Panc1 (cell line): Measurements from ENCODE around the gene HES7. TPM values are rescaled to one million over a fixed set of nuclear protein-coding genes. Genes with fewer than 3 reads are reported as not detected.

Experiments used
- ATAC-seq: fragments of 200-7000 bp; cut with Tn5 transposase; 2 replicates; pipeline ENCODE4 v1.9.1; 2020; ENCODE audit warnings: mild to moderate bottlenecking, moderate library complexity
- BruUV-seq: library from RNA; stranded (reverse); fragments of 400-500 nt; replicated peaks from 2 replicates; lab custom pipeline; 2021; lab: Mats Ljungman, UMichigan
- CTCF ChIA-PET: fragments of 300-600 bp; sonication (Branson Sonifier 250); formaldehyde crosslinking; loops from one replicate; lab custom pipeline; 2022; ENCODE audit warnings: antibody characterized with exemption; lab: Charles Lee
- POLR2A ChIA-PET: fragments of 300-600 bp; sonication (Branson Sonifier 250); formaldehyde crosslinking; loops from one replicate; lab custom pipeline; 2022; ENCODE audit warnings: antibody characterized with exemption; lab: Charles Lee
- DNase-seq: peaks from one replicate; pipeline ENCODE4 v3.0.0-alpha.2; 2010; ENCODE audit warnings: low read depth, low spot score
- H3K27ac ChIP-seq: 2 replicates; pipeline ENCODE4 v1.5.1; 2011; ENCODE audit warnings: mild to moderate bottlenecking, low read length, inconsistent platforms
- H3K27me3 ChIP-seq: fragments of 200-500 bp; sonication (Bioruptor generic); 2 replicates; pipeline ENCODE4 v1.6.0; 2014; ENCODE audit warnings: low read length, inconsistent platforms; ENCODE audit not compliant: control insufficient read depth, insufficient read depth
- H3K36me3 ChIP-seq: fragments of 200-500 bp; sonication (Bioruptor generic); 2 replicates; pipeline ENCODE4 v1.5.1; 2014; ENCODE audit warnings: inconsistent platforms, mild to moderate bottlenecking, low read length, moderate library complexity; ENCODE audit not compliant: control insufficient read depth, insufficient read depth
- H3K4me1 ChIP-seq: 2 replicates; pipeline ENCODE4 v1.5.1; 2011; ENCODE audit warnings: inconsistent platforms, mild to moderate bottlenecking, low read length, moderate library complexity; ENCODE audit not compliant: control insufficient read depth, insufficient read depth
- H3K4me3 ChIP-seq, 2 experiments: 2 replicates each; pipeline ENCODE4 v1.5.1; 2011 to 2012; ENCODE audit warnings: low read depth in 2 of 2, low read length in 2 of 2, mild to moderate bottlenecking in 2 of 2, inconsistent platforms in 1 of 2, moderate library complexity in 1 of 2
- H3K9me3 ChIP-seq: fragments of 200-500 bp; sonication (Bioruptor generic); 2 replicates; pipeline ENCODE4 v1.5.1; 2014; ENCODE audit warnings: low read depth, mild to moderate bottlenecking, inconsistent platforms, low read length, moderate library complexity; ENCODE audit not compliant: control insufficient read depth, insufficient read depth
- CTCF ChIP-seq: fragments of 450-650 bp; IDR thresholded peaks from 2 replicates; pipeline ENCODE4 v1.5.1; 2017; ENCODE audit warnings: mild to moderate bottlenecking
- POLR2AphosphoS5 ChIP-seq: IDR thresholded peaks from 2 replicates; pipeline ENCODE4 v1.6.1; 2012; ENCODE audit warnings: mild to moderate bottlenecking, low read depth, low read length, moderate library complexity
- REST ChIP-seq, 2 experiments: IDR thresholded peaks; 2 replicates each; pipeline ENCODE4 v1.6.1; 2011 to 2012; ENCODE audit warnings: low read depth in 2 of 2, control low read depth in 1 of 2, low read length in 1 of 2, mild to moderate bottlenecking in 1 of 2, moderate library complexity in 1 of 2; ENCODE audit not compliant: insufficient read depth in 1 of 2
- SIN3A ChIP-seq: IDR thresholded peaks from 2 replicates; pipeline ENCODE4 v1.6.1; 2012; ENCODE audit warnings: low read depth, mild to moderate bottlenecking, low read length, moderate library complexity, borderline replicate concordance; ENCODE audit not compliant: insufficient read depth
- TCF7L2 ChIP-seq: IDR thresholded peaks from 2 replicates; pipeline ENCODE4 v1.6.1; 2011; ENCODE audit warnings: mild to moderate bottlenecking, low read depth, low read length, inconsistent platforms
- in situ Hi-C: cut with HindIII; loops from 2 replicates; pipeline ENCODE4 v1.10.0; 2016; ENCODE audit warnings: low sequenced_read_pairs, low pct_unique_long_range_greater_than_20kb
- intact Hi-C: fragments of 100-400 bp; cut with micrococcal nuclease; formaldehyde crosslinking; loops from one replicate; pipeline ENCODE4 v1.10.0; 2022; ENCODE audit not compliant: unreplicated experiment
- total RNA-seq: library from RNA; stranded (reverse); gene quantifications from one replicate; pipeline ENCODE4 v1.2.1, GENCODE V29; 2021; ENCODE audit not compliant: unreplicated experiment

The HES7 gene
- total RNA-seq, 1 experiment from 2014 or later, result 4.0 TPM

- peak overlapping the region; percentile 65 for H3K27ac ChIP-seq
- no peaks in the 10 kb centered on the region for H3K9me3 ChIP-seq
- H3K4me1 ChIP-seq, result peaks cover 7% of the 10 kb centered on the region
- H3K4me3 ChIP-seq, result peak overlapping the region; percentile 60 to 92
- ATAC-seq (no peak), DNase-seq (no peak)
- BruUV-seq, result TSS peak; percentile 69
- CTCF ChIA-PET, result interaction anchor here (0.5 kb wide), 1 partner anchor 271 kb away, joined by 3 read pairs; no protein-coding TSS in a partner anchor
- in situ Hi-C loops (no loop called here), intact Hi-C loops (loop anchor here (10.0 kb wide), 1 partner anchor 102 kb away; no protein-coding TSS in a partner anchor)
- TF ChIP-seq SIN3A (no peak), REST (IDR thresholded peaks at IDR 0.05; ENCODE audit: insufficient read depth in 1 of 2, low read depth in 2 of 2, low read length in 1 of 2) (no peak), TCF7L2 (no peak), CTCF (no peak), POLR2AphosphoS5 (no peak)
- POLR2A ChIA-PET, result no interaction called here
- H3K36me3 ChIP-seq, result no peaks in the 10 kb centered on the region
- H3K27me3 ChIP-seq, result no peaks in the 10 kb centered on the region
Observed at GRCh38 chr17:8122924-8123694, 797 bp downstream of the HES7 start.

GRCh38 chr17:8122422-8122923 is 1.4 kb downstream of the HES7 start:
- intact Hi-C loops (loop anchor here (10.0 kb wide), 1 partner anchor 102 kb away; no protein-coding TSS in a partner anchor), in situ Hi-C loops (no loop called here)
- ATAC-seq, result no peak
- BruUV-seq, result no TSS peak
- peaks cover 7% of the 10 kb centered on the region for H3K4me1 ChIP-seq
- H3K36me3 ChIP-seq, result no peaks in the 10 kb centered on the region
- TF ChIP-seq CTCF (no peak), SIN3A (no peak), TCF7L2 (no peak), REST (IDR thresholded peaks at IDR 0.05; ENCODE audit: insufficient read depth in 1 of 2, low read depth in 2 of 2, low read length in 1 of 2) (no peak), POLR2AphosphoS5 (no peak)
- POLR2A ChIA-PET, result no interaction called here
- CTCF ChIA-PET, result interaction anchor here (0.5 to 0.7 kb wide), 2 partner anchors 39 to 272 kb away, joined by 3 read pairs; no protein-coding TSS in a partner anchor
- no peaks in the 10 kb centered on the region for H3K27me3 ChIP-seq
- H3K4me3 ChIP-seq, result peak overlapping the region; percentile 60 to 92
- DNase-seq, result no peak
- peak overlapping the region; percentile 65; the same call in 1 of the 2 replicates for H3K27ac ChIP-seq
- no peaks in the 10 kb centered on the region for H3K9me3 ChIP-seq
